Daoy (cell line): ENCODE measurements around the gene RNASE3. TPM values are rescaled to one million over a fixed set of nuclear protein-coding genes. Genes with fewer than 3 reads are reported as not detected.
"Not testable (repeated sequence)": the region's sequence is repeated elsewhere in the genome, so short reads cannot be mapped to it uniquely, and the experiment has no call there.

ENCODE experiments used
- DNase-seq: peaks from one replicate; pipeline ENCODE4 v3.0.0-alpha.2; 2015; ENCODE audit warnings: low read depth
- total RNA-seq: library from RNA; depleted of rRNA; stranded (reverse); fragments of >200 nt; shearing (Covaris generic); gene quantifications from 2 replicates; pipeline ENCODE4 v1.2.3, GENCODE V29; 2014; rRNA removed

RNASE3 gene
- total RNA-seq, 1 experiment from 2014 or later: not detected

GRCh38 chr14:20910822-20911221 lies 19.6 kb downstream of the RNASE3 start:
- not testable (repeated sequence) for DNase-seq

GRCh38 chr14:20919038-20919756 lies 28.0 kb downstream of the RNASE3 start:
- peak; percentile 37 for DNase-seq

DNA sequence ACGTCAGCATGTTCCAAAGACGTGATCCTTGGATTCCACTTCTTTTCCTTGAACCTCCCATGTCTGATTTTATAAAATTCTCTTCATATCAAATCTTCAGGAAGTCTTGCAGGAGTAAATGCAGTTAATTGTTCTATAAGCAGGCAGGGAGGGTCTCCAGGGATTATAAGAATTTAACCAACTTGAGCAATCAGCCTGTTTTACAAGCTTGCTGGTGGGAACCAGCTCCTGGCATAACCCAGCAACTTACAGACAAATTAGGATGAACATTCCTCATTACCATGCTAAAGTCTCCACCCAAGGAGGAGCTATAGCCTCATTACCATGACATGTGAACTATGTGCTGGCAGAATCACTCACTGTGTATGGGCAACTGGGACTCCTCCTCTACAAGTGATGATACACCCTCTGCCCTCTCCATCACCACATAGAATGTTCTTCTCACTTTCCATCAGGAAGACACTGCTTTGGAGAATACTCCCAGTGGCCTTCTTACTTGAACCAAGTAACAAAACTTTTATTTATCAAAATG lies 32.6 kb downstream of the RNASE3 start:
- not testable (repeated sequence) for DNase-seq

- peak; percentile 71 for DNase-seq
Measured at GRCh38 chr14:20934148-20934762, 43.1 kb downstream of the RNASE3 start.

DNA sequence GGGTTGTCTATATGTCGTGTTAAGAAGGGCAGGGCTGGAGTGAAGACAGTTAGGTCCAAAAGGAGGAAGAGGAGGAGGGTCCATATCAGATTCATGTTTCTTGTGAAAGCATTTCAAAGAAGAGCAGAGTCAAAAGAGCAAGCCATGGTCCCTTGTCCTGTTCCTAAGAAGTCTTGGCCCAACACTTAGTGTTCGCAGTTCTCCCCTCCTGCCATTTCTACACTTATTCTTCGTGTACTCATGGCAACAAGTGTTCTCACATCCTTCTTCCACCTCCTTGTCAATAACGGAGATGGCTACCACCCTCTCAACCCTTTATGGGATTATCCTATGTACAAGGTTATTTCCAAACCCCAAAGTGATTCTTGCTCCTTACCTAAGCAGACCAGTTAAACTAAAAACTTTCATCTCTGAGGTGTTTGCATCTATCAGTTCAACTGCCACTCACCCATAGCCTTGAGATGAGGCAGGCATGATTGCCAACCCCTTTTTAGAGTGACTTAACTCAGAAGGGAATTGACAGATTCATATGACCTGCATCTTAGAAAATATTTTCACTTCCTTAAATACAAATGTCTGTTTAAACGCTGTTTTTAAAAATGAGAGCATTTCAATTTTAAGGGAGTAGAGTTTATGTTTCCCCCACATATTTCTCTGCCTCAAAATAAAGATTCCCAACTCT lies 44.3 kb downstream of the RNASE3 start:
- DNase-seq: no peak

Other genes starting within 250 kb of the RNASE3 start
- gene OR6S1, start 249.7 kb upstream of the RNASE3 start, total RNA-seq: not detected in 2 replicates
- gene RNASE4, start 206.8 kb upstream of the RNASE3 start, total RNA-seq: 2.4 and 5.2 TPM in 2 replicates
- 1.3 and 2.4 TPM in 2 replicates for gene ANG, start 202.6 kb upstream of the RNASE3 start, total RNA-seq
- not detected in 2 replicates for gene EDDM3A, start 145.5 kb upstream of the RNASE3 start, total RNA-seq
- not detected in 2 replicates for gene EDDM3B, start 123.0 kb upstream of the RNASE3 start, total RNA-seq
- 0.23 TPM in 1 of 2 replicates, not detected in the other for gene RNASE6, start 110.1 kb upstream of the RNASE3 start, total RNA-seq
- gene RNASE1, start 88.5 kb upstream of the RNASE3 start, total RNA-seq: 1.9 and 6.0 TPM in 2 replicates
- not detected in 2 replicates for gene RNASE2, start 64.1 kb downstream of the RNASE3 start, total RNA-seq
- 106 and 123 TPM in 2 replicates for gene METTL17, start 98.6 kb downstream of the RNASE3 start, total RNA-seq
- gene SLC39A2, start 107.9 kb downstream of the RNASE3 start, total RNA-seq: not detected in 2 replicates
- gene NDRG2, start 133.7 kb downstream of the RNASE3 start, total RNA-seq: 6.3 and 22.7 TPM in 2 replicates
- gene TPPP2, start 138.8 kb downstream of the RNASE3 start, total RNA-seq: not detected in 2 replicates
- not detected in 2 replicates for gene RNASE13, start 143.4 kb downstream of the RNASE3 start, total RNA-seq
- not detected in 2 replicates for gene RNASE7, start 151.0 kb downstream of the RNASE3 start, total RNA-seq
- not detected in 2 replicates for gene RNASE8, start 166.4 kb downstream of the RNASE3 start, total RNA-seq
- gene ARHGEF40, start 178.9 kb downstream of the RNASE3 start, total RNA-seq: 59.9 and 86.1 TPM in 2 replicates
- 13.4 and 13.7 TPM in 2 replicates for gene ZNF219, start 207.3 kb downstream of the RNASE3 start, total RNA-seq
- not detected in 2 replicates for gene TMEM253, start 209.7 kb downstream of the RNASE3 start, total RNA-seq